ENCODE results near the gene CT45A3. TPM values are rescaled to one million over a fixed set of nuclear protein-coding genes. Genes with fewer than 3 reads are reported as not detected.
"Not testable (repeated sequence)": the region's sequence is repeated elsewhere in the genome, so short reads cannot be mapped to it uniquely, and the experiment has no call there.

The CT45A3 gene, protein sequence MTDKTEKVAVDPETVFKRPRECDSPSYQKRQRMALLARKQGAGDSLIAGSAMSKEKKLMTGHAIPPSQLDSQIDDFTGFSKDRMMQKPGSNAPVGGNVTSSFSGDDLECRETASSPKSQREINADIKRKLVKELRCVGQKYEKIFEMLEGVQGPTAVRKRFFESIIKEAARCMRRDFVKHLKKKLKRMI
- total RNA-seq, result not detected in 2 replicates

DNA sequence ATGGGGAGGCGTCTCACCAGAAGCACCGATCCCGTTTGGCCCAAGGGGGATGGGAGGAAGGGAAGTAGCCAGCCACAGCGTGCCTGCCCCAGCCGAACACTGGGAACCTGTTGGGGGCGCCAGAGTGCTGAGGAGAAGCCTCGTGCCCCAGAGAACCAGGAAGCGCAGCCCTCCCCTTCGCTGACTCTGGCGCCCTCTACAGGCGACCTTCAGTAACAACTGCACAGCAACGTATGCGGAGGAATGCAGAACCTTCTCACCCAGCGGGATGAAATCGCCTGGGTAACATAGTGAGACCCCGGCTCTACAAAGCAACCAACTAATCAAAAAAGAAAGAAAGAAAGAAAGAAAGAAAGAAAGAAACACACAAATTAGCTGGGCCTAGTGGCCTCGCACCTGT lies at the start of gene CT45A3:
CT45A3 (minus strand) TSS at position 101 of the 400 bp plus-strand sequence. CDS start 3,747 bp downstream, outside the sequence.
- not testable (repeated sequence) for DNase-seq (ENCODE audit: low read depth in 2 of 2)

DNA sequence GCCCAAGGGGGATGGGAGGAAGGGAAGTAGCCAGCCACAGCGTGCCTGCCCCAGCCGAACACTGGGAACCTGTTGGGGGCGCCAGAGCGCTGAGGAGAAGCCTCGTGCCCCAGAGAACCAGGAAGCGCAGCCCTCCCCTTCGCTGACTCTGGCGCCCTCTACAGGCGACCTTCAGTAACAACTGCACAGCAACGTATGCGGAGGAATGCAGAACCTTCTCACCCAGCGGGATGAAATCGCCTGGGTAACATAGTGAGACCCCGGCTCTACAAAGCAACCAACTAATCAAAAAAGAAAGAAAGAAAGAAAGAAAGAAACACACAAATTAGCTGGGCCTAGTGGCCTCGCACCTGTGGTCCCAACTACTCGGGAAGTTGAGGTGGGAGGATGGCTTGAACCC lies 34.7 kb upstream of the CT45A3 start, which contains the start of gene CT45A6:
CT45A6 (minus strand) TSS at position 101 of the 400 bp plus-strand sequence. CDS start 3,794 bp downstream, outside the sequence.
- not testable (repeated sequence) for DNase-seq (ENCODE audit: low read depth in 2 of 2)

DNA sequence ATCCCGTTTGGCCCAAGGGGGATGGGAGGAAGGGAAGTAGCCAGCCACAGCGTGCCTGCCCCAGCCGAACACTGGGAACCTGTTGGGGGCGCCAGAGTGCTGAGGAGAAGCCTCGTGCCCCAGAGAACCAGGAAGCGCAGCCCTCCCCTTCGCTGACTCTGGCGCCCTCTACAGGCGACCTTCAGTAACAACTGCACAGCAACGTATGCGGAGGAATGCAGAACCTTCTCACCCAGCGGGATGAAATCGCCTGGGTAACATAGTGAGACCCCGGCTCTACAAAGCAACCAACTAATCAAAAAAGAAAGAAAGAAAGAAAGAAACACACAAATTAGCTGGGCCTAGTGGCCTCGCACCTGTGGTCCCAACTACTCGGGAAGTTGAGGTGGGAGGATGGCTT lies 17.4 kb upstream of the CT45A3 start, which contains the start of gene CT45A5:
CT45A5 (minus strand) TSS at position 101 of the 400 bp plus-strand sequence. CDS start 3,774 bp downstream, outside the sequence.
- DNase-seq (ENCODE audit: low read depth in 2 of 2), result not testable (repeated sequence)

- DNase-seq (ENCODE audit: low read depth in 2 of 2), result not testable (repeated sequence)
These were observed 23.3 kb downstream of the CT45A3 start for GRCh38 chrX:135744739-135745138.

GRCh38 chrX:135741192-135741715 lies 26.7 kb downstream of the CT45A3 start:
- no peak for DNase-seq (ENCODE audit: low read depth in 2 of 2)

GRCh38 chrX:135740681-135741149 lies 27.3 kb downstream of the CT45A3 start:
- DNase-seq (ENCODE audit: low read depth in 2 of 2), result peak in 1 of 2 donors; percentile 27

- peak in 1 of 2 donors; percentile 2 for DNase-seq (ENCODE audit: low read depth in 2 of 2)
These were observed 30.5 kb downstream of the CT45A3 start for GRCh38 chrX:135737366-135738071.

GRCh38 chrX:135734666-135735065 lies 33.3 kb downstream of the CT45A3 start:
- not testable (repeated sequence) for DNase-seq (ENCODE audit: low read depth in 2 of 2)

DNA sequence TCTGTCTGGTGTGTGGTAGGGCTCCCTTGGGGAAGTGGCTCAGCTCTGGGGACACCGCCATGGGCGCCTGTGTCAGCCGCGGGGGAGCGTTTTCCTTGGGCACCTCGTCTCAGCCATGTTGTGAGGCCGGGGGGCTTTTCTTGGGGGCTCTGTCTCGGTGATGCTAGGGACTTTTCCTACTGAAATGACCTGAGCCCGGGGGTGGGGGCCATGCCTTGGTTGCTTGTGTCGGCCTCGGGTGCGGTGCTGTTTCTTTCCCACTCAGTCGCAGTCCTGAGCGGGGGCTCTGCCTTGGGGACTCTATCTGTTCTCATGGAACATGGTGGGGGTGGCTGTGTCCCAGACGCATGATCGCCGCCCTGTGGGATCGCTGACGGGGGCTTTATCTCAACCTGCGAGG lies 54.2 kb downstream of the CT45A3 start:
- no peak for DNase-seq (ENCODE audit: low read depth in 2 of 2)

DNA sequence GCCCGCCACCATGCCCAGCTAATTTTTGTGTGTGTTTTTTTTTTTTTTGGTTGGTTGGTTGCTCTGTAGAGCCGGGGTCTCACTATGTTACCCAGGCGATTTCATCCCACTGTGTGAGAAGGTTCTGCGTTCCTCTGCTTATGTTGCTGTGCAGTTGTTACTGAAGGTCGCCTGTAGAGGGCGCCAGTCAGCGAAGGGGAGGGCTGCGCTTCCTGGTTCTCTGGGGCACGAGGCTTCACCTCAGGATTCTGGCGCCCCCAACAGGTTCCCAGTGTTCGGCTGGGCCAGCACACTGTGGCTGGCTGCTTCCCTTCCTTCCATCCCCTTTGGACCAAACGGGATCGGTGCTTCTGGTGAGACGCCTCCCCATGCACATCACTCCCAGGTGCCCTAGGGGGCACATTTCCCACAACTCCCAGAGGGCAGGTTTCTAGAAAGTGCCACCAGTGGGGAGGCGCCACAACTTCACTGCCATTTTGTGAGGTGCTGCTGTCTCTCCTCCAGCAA lies 54.8 kb downstream of the CT45A3 start, which contains the start of gene CT45A1:
CT45A1 (plus strand) TSS at position 457 of the 507 bp plus-strand sequence. CDS start 5,302 bp downstream, outside the sequence.
- DNase-seq (ENCODE audit: low read depth in 2 of 2), result not testable (repeated sequence)

Other genes with a start within 250 kb of the CT45A3 start
- gene INTS6L, start 247.5 kb downstream of the CT45A3 start, total RNA-seq, result 0.63 and 0.77 TPM in 2 replicates
- gene CT45A1, start 54.6 kb downstream of the CT45A3 start, total RNA-seq, result not detected in 2 replicates
- not detected in 2 replicates for gene CT45A5, start 17.3 kb upstream of the CT45A3 start, total RNA-seq
- not detected in 2 replicates for gene CT45A6, start 34.6 kb upstream of the CT45A3 start, total RNA-seq
- gene CT45A2, start 51.8 kb upstream of the CT45A3 start, total RNA-seq, result not detected in 2 replicates
- gene CT45A7, start 69.1 kb upstream of the CT45A3 start, total RNA-seq, result not detected in 2 replicates
- not detected in 2 replicates for gene CT45A8, start 86.3 kb upstream of the CT45A3 start, total RNA-seq
- gene CT45A9, start 103.6 kb upstream of the CT45A3 start, total RNA-seq, result not detected in 2 replicates
- gene CT45A10, start 125.3 kb upstream of the CT45A3 start, total RNA-seq, result not detected in 2 replicates
- gene SAGE1, start 125.5 kb upstream of the CT45A3 start, total RNA-seq, result not detected in 2 replicates
- 5.4 and 6.3 TPM in 2 replicates for gene MMGT1, start 205.8 kb upstream of the CT45A3 start, total RNA-seq
- gene SLC9A6, start 217.2 kb upstream of the CT45A3 start, total RNA-seq, result 16.3 and 16.6 TPM in 2 replicates

Data from dermis microvascular lymphatic vessel endothelial cell (primary cell).